SK-N-SH treated with all-trans-retinoic acid at 6 μM for 48 hours (cell line): ENCODE data around the gene DCAF7.

Experiments used
- ATAC-seq: fragments of 200-7000 bp; cut with Tn5 transposase; 3 replicates; pipeline ENCODE4 v1.9.1; 2020; ENCODE audit warnings: mild to moderate bottlenecking, moderate library complexity
- ARNTL ChIP-seq: fragments of 450-650 bp; formaldehyde crosslinking; IDR thresholded peaks from 2 replicates; pipeline ENCODE4 v1.5.0; 2020; ENCODE audit warnings: low read depth, mild to moderate bottlenecking, moderate library complexity, borderline replicate concordance
- BACH2 ChIP-seq: fragments of 250-450 bp; sonication (Bioruptor Pico); IDR thresholded peaks from 2 replicates; pipeline ENCODE4 v1.9.0; 2021; ENCODE audit warnings: mild to moderate bottlenecking, borderline replicate concordance
- CREB5 ChIP-seq: fragments of 250-450 bp; sonication (Bioruptor Pico); IDR thresholded peaks from 2 replicates; pipeline ENCODE4 v1.5.1; 2020; ENCODE audit warnings: low read depth, mild to moderate bottlenecking, moderate library complexity
- CSDC2 ChIP-seq: fragments of 250-450 bp; sonication (Bioruptor Pico); IDR thresholded peaks from 2 replicates; pipeline ENCODE4 v1.5.0; 2020; ENCODE audit warnings: mild to moderate bottlenecking, moderate library complexity
- CSRNP3 ChIP-seq: fragments of 250-450 bp; sonication (Bioruptor Pico); IDR thresholded peaks from 2 replicates; pipeline ENCODE4 v1.5.1; 2021; ENCODE audit warnings: mild to moderate bottlenecking, moderate library complexity
- ESRRG ChIP-seq: fragments of 250-450 bp; sonication (Bioruptor Pico); IDR thresholded peaks from 2 replicates; pipeline ENCODE4 v1.6.1; 2021; ENCODE audit warnings: mild to moderate bottlenecking
- ISL1 ChIP-seq: fragments of 250-450 bp; sonication (Bioruptor Pico); IDR thresholded peaks from 2 replicates; pipeline ENCODE4 v2.1.2; 2022; ENCODE audit warnings: mild to moderate bottlenecking, moderate library complexity
- OSR1 ChIP-seq: fragments of 250-450 bp; sonication (Bioruptor Pico); IDR thresholded peaks from 2 replicates; pipeline ENCODE4 v1.8.0; 2022; ENCODE audit warnings: moderate library complexity, mild to moderate bottlenecking, inconsistent platforms
- PATZ1 ChIP-seq: fragments of 250-450 bp; sonication (Bioruptor Pico); IDR thresholded peaks from 2 replicates; pipeline ENCODE4 v1.8.0; 2020; ENCODE audit warnings: mild to moderate bottlenecking, moderate library complexity, borderline replicate concordance
- POU6F1 ChIP-seq: fragments of 250-450 bp; sonication (Bioruptor Pico); IDR thresholded peaks from 2 replicates; pipeline ENCODE4 v1.8.0; 2021; ENCODE audit warnings: low read depth, mild to moderate bottlenecking, moderate library complexity, borderline replicate concordance
- PPARA ChIP-seq: fragments of 250-450 bp; sonication (Bioruptor Pico); IDR thresholded peaks from 2 replicates; pipeline ENCODE4 v1.5.0; 2020; ENCODE audit warnings: mild to moderate bottlenecking, borderline replicate concordance
- RARB ChIP-seq: fragments of 250-450 bp; sonication (Bioruptor Pico); IDR thresholded peaks from 2 replicates; pipeline ENCODE4 v1.8.0; 2021; ENCODE audit warnings: mild to moderate bottlenecking, moderate library complexity
- SNAI2 ChIP-seq: fragments of 250-450 bp; sonication (Bioruptor Pico); IDR thresholded peaks from 2 replicates; pipeline ENCODE4 v1.5.0; 2020; ENCODE audit warnings: mild to moderate bottlenecking, moderate library complexity
- TCF4 ChIP-seq: fragments of 250-450 bp; sonication (Bioruptor Pico); IDR thresholded peaks from 2 replicates; pipeline ENCODE4 v1.8.0; 2021; ENCODE audit warnings: mild to moderate bottlenecking, moderate library complexity, borderline replicate concordance
- TOX ChIP-seq: fragments of 250-450 bp; sonication (Bioruptor Pico); IDR thresholded peaks from 2 replicates; pipeline ENCODE4 v1.8.0; 2021; ENCODE audit warnings: mild to moderate bottlenecking, moderate library complexity, borderline replicate concordance
- TSHZ2 ChIP-seq: fragments of 250-450 bp; sonication (Bioruptor Pico); IDR thresholded peaks from 2 replicates; pipeline ENCODE4 v1.5.0; 2020; ENCODE audit warnings: mild to moderate bottlenecking, moderate library complexity
- ZC3H10 ChIP-seq: fragments of 250-450 bp; sonication (Bioruptor Pico); IDR thresholded peaks from 2 replicates; pipeline ENCODE4 v1.5.1; 2021; ENCODE audit warnings: mild to moderate bottlenecking, moderate library complexity
- ZFP30 ChIP-seq: fragments of 450-650 bp; formaldehyde crosslinking; IDR thresholded peaks from 2 replicates; pipeline ENCODE4 v1.5.0; 2022; ENCODE audit warnings: mild to moderate bottlenecking, moderate library complexity
- ZNF565 ChIP-seq: fragments of 450-650 bp; formaldehyde crosslinking; conservative IDR thresholded peaks from 2 replicates; pipeline ENCODE4 v1.5.0; 2020; ENCODE audit warnings: low read depth, mild to moderate bottlenecking, moderate library complexity
- ZNF70 ChIP-seq: fragments of 450-650 bp; formaldehyde crosslinking; IDR thresholded peaks from 2 replicates; pipeline ENCODE4 v1.5.0; 2020; ENCODE audit warnings: mild to moderate bottlenecking, moderate library complexity
- ZNF8 ChIP-seq: fragments of 450-650 bp; formaldehyde crosslinking; IDR thresholded peaks from 2 replicates; pipeline ENCODE4 v1.5.0; 2020; ENCODE audit warnings: mild to moderate bottlenecking, moderate library complexity

The DCAF7 gene

GRCh38 chr17:63537001-63537400 lies 13.3 kb upstream of the DCAF7 start:
- ATAC-seq: no peak
- TF ChIP-seq ZC3H10 (CRISPR knock-in tag) (no peak), CSDC2 (CRISPR knock-in tag) (no peak), ISL1 (CRISPR knock-in tag) (no peak), BACH2 (CRISPR knock-in tag) (no peak), ESRRG (no peak), PATZ1 (CRISPR knock-in tag) (no peak), CREB5 (CRISPR knock-in tag) (no peak), ZFP30 (CRISPR knock-in tag) (no peak), TCF4 (CRISPR knock-in tag) (no peak), SNAI2 (CRISPR knock-in tag) (no peak), TSHZ2 (CRISPR knock-in tag) (no peak), PPARA (no peak), RARB (CRISPR knock-in tag) (no peak), ZNF8 (CRISPR knock-in tag) (no peak), ZNF565 (no peak), POU6F1 (CRISPR knock-in tag) (no peak), CSRNP3 (CRISPR knock-in tag) (no peak), OSR1 (CRISPR knock-in tag) (no peak), TOX (CRISPR knock-in tag) (no peak), ZNF70 (CRISPR knock-in tag) (no peak)

- no peak for TF ChIP-seq ARNTL (CRISPR knock-in tag)
- peak; percentile 40 for ATAC-seq
These were observed 12.1 kb upstream of the DCAF7 start for GRCh38 chr17:63537991-63538692.
